Myocyte (in vitro differentiated cells): ENCODE data around the gene TLK2. TPM values are rescaled to one million over a fixed set of nuclear protein-coding genes. Genes with fewer than 3 reads are reported as not detected.
"Not testable (repeated sequence)": the region's sequence is repeated elsewhere in the genome, so short reads cannot be mapped to it uniquely, and the experiment has no call there.

Experiments
- DNase-seq: peaks from one replicate; pipeline ENCODE4 v3.0.0-alpha.2; 2012; ENCODE audit warnings: low read depth
- total RNA-seq: library from RNA; depleted of rRNA; stranded (reverse); fragments of >200 nt; gene quantifications from 2 replicates; pipeline ENCODE4 v1.2.3, GENCODE V29; 2014

TLK2 gene
- total RNA-seq, 1 donor from 2014 or later: 71.1 TPM

- DNase-seq: no peak
These were observed 121.5 kb downstream of the TLK2 start for GRCh38 chr17:62599964-62600657.

GRCh38 chr17:62600805-62601204 is 122.2 kb downstream of the TLK2 start:
- DNase-seq: no peak

- DNase-seq: peak; percentile 32
These were observed 122.8 kb downstream of the TLK2 start for GRCh38 chr17:62601471-62601870.

GRCh38 chr17:62603783-62604182 is 125.2 kb downstream of the TLK2 start:
- DNase-seq: not testable (repeated sequence)

- DNase-seq: no peak
These were observed 127.0 kb downstream of the TLK2 start for GRCh38 chr17:62605588-62605987.

- no peak for DNase-seq
These were observed 132.7 kb downstream of the TLK2 start for GRCh38 chr17:62611292-62611691.

GRCh38 chr17:62611728-62612127 is 133.1 kb downstream of the TLK2 start:
- no peak for DNase-seq

- not testable (repeated sequence) for DNase-seq
These were observed 133.7 kb downstream of the TLK2 start for GRCh38 chr17:62612289-62612688.

GRCh38 chr17:62613095-62613494 is 134.5 kb downstream of the TLK2 start:
- not testable (repeated sequence) for DNase-seq

- peak; percentile 86 for DNase-seq
These were observed 135.5 kb downstream of the TLK2 start for GRCh38 chr17:62614142-62614541.

- DNase-seq: no peak
These were observed 136.9 kb downstream of the TLK2 start for GRCh38 chr17:62615503-62615902.

GRCh38 chr17:62616993-62617893 is 138.6 kb downstream of the TLK2 start:
- DNase-seq: peak; percentile 85

GRCh38 chr17:62617894-62618472 is 139.4 kb downstream of the TLK2 start:
- DNase-seq: peak; percentile 64

GRCh38 chr17:62618647-62619416 is 140.2 kb downstream of the TLK2 start:
- DNase-seq: no peak

- no peak for DNase-seq
These were observed 141.0 kb downstream of the TLK2 start for GRCh38 chr17:62619417-62620155.

- no peak for DNase-seq
These were observed 142.6 kb downstream of the TLK2 start for GRCh38 chr17:62621223-62621622.

- DNase-seq: no peak
These were observed 146.7 kb downstream of the TLK2 start for GRCh38 chr17:62625184-62625869.

- no peak for DNase-seq
These were observed 147.2 kb downstream of the TLK2 start for GRCh38 chr17:62625870-62626200.

- DNase-seq: peak; percentile 65
These were observed 148.1 kb downstream of the TLK2 start for GRCh38 chr17:62626719-62627218.
